HepG2 (cell line): ENCODE data around the gene RPL26. TPM values are rescaled to one million over a fixed set of nuclear protein-coding genes. Genes with fewer than 3 reads are reported as not detected.

Experiments
- ASH2L ChIP-seq: fragments of 300-600, 200-600 bp; sonication (generic); IDR thresholded peaks from 2 replicates; pipeline ENCODE4 v1.7.0; 2017; ENCODE audit warnings: low read depth, mild to moderate bottlenecking, moderate library complexity, mixed read lengths, low read length; ENCODE audit not compliant: insufficient read length
- BRD4 ChIP-seq: sonication (generic); formaldehyde crosslinking; IDR thresholded peaks from 2 replicates; pipeline ENCODE4 v1.4.0; 2020; ENCODE audit warnings: missing genetic modification reagents
- HMG20A ChIP-seq: IDR thresholded peaks from 2 replicates; pipeline ENCODE4 v1.6.1; 2016; ENCODE audit warnings: borderline replicate concordance
- KDM1A ChIP-seq: IDR thresholded peaks from 2 replicates; pipeline ENCODE4 v1.6.1; 2016; ENCODE audit warnings: missing compliant biosample characterization
- KLF15 ChIP-seq: sonication (generic); formaldehyde crosslinking; IDR thresholded peaks from 2 replicates; pipeline ENCODE4 v1.8.1; 2023; ENCODE audit warnings: borderline replicate concordance, mild to moderate bottlenecking, inconsistent platforms, missing genetic modification reagents, mixed read lengths
- MBD4 ChIP-seq: IDR thresholded peaks from 2 replicates; pipeline ENCODE4 v1.6.1; 2012; ENCODE audit warnings: low read length, inconsistent platforms, borderline replicate concordance
- NCOA1 ChIP-seq: sonication (generic); formaldehyde crosslinking; IDR thresholded peaks from 2 replicates; pipeline ENCODE4 v1.9.0; 2021; ENCODE audit warnings: missing genetic modification reagents
- NR3C1 ChIP-seq: sonication (generic); formaldehyde crosslinking; IDR thresholded peaks from 2 replicates; pipeline ENCODE4 v1.4.0; 2020; ENCODE audit warnings: missing genetic modification reagents
- RBAK ChIP-seq: sonication (generic); formaldehyde crosslinking; IDR thresholded peaks from 2 replicates; pipeline ENCODE4 v1.5.1; 2020; ENCODE audit warnings: mild to moderate bottlenecking, missing genetic modification reagents
- SMAD9 ChIP-seq: sonication (generic); formaldehyde crosslinking; IDR thresholded peaks from 2 replicates; pipeline ENCODE4 v1.5.1; 2020; ENCODE audit warnings: mild to moderate bottlenecking, missing genetic modification reagents
- SMARCC2 ChIP-seq: fragments of 450-650 bp; IDR thresholded peaks from 2 replicates; pipeline ENCODE4 v1.6.1; 2017; ENCODE audit warnings: antibody characterized with exemption, mild to moderate bottlenecking
- SRSF1 ChIP-seq: fragments of 200-400 bp; formaldehyde crosslinking; optimal IDR thresholded peaks from 2 replicates; pipeline ENCODE3; 2017; ENCODE audit warnings: mild to moderate bottlenecking, low read depth, low read length, moderate library complexity
- TFAP4 ChIP-seq: sonication (generic); IDR thresholded peaks from 2 replicates; pipeline ENCODE4 v1.6.1; 2016; ENCODE audit warnings: low read depth, borderline replicate concordance
- YY1 ChIP-seq: IDR thresholded peaks from 2 replicates; pipeline ENCODE4 v1.6.1; 2011; ENCODE audit warnings: low read length, low read depth, moderate library complexity, mild to moderate bottlenecking; ENCODE audit not compliant: insufficient read depth, insufficient replicate concordance
- ZBTB2 ChIP-seq: sonication (generic); formaldehyde crosslinking; IDR thresholded peaks from 2 replicates; pipeline ENCODE4 v1.8.0; 2022; ENCODE audit warnings: low read depth, missing genetic modification reagents
- ZBTB3 ChIP-seq: sonication (generic); formaldehyde crosslinking; IDR thresholded peaks from 2 replicates; pipeline ENCODE4 v1.4.0; 2020; ENCODE audit warnings: low read depth, mild to moderate bottlenecking, moderate library complexity, missing genetic modification reagents, borderline replicate concordance
- ZFY ChIP-seq: sonication (generic); formaldehyde crosslinking; IDR thresholded peaks from 2 replicates; pipeline ENCODE4 v1.4.0; 2020; ENCODE audit warnings: missing genetic modification reagents
- ZFYVE20 ChIP-seq: sonication (generic); formaldehyde crosslinking; IDR thresholded peaks from 2 replicates; pipeline ENCODE4 v1.8.0; 2023; ENCODE audit warnings: low read depth, mild to moderate bottlenecking, moderate library complexity, missing genetic modification reagents, borderline replicate concordance
- ZNF234 ChIP-seq: sonication (generic); formaldehyde crosslinking; conservative IDR thresholded peaks from 2 replicates; pipeline ENCODE4 v1.5.1; 2020; ENCODE audit warnings: mild to moderate bottlenecking, missing genetic modification reagents
- ZNF260 ChIP-seq: sonication (generic); formaldehyde crosslinking; IDR thresholded peaks from 2 replicates; pipeline ENCODE4 v1.4.0; 2020; ENCODE audit warnings: missing genetic modification reagents, low read depth, mild to moderate bottlenecking, borderline replicate concordance
- ZNF33A ChIP-seq: sonication (generic); formaldehyde crosslinking; IDR thresholded peaks from 2 replicates; pipeline ENCODE4 v1.5.1; 2020; ENCODE audit warnings: missing genetic modification reagents, mild to moderate bottlenecking, moderate library complexity, borderline replicate concordance
- ZNF33B ChIP-seq: sonication (generic); formaldehyde crosslinking; IDR thresholded peaks from 2 replicates; pipeline ENCODE4 v1.5.1; 2020; ENCODE audit warnings: mild to moderate bottlenecking, missing genetic modification reagents
- ZNF562 ChIP-seq: sonication (generic); formaldehyde crosslinking; IDR thresholded peaks from 2 replicates; pipeline ENCODE4 v1.8.0; 2022; ENCODE audit warnings: missing genetic modification reagents, borderline replicate concordance
- ZNF563 ChIP-seq: sonication (generic); formaldehyde crosslinking; IDR thresholded peaks from 2 replicates; pipeline ENCODE4 v1.8.0; 2022; ENCODE audit warnings: mild to moderate bottlenecking, moderate library complexity, missing genetic modification reagents
- ZNF629 ChIP-seq: sonication (generic); formaldehyde crosslinking; conservative IDR thresholded peaks from 2 replicates; pipeline ENCODE4 v1.5.0; 2020; ENCODE audit warnings: missing genetic modification reagents
- ZNF672 ChIP-seq: sonication (generic); formaldehyde crosslinking; IDR thresholded peaks from 2 replicates; pipeline ENCODE4 v1.8.1; 2022; ENCODE audit warnings: missing genetic modification reagents
- ZNF703 ChIP-seq: sonication (generic); formaldehyde crosslinking; IDR thresholded peaks from 2 replicates; pipeline ENCODE4 v1.5.1; 2020; ENCODE audit warnings: missing genetic modification reagents, mild to moderate bottlenecking, moderate library complexity, borderline replicate concordance
- ZNF781 ChIP-seq: sonication (generic); formaldehyde crosslinking; IDR thresholded peaks from 2 replicates; pipeline ENCODE4 v1.5.1; 2020; ENCODE audit warnings: borderline replicate concordance, mild to moderate bottlenecking, missing genetic modification reagents; ENCODE audit errors: not compliant biosample characterization
- ZNF891 ChIP-seq: sonication (generic); formaldehyde crosslinking; IDR thresholded peaks from 2 replicates; pipeline ENCODE4 v1.5.0; 2020; ENCODE audit warnings: mild to moderate bottlenecking, missing genetic modification reagents
- polyA plus RNA-seq, 8 experiments: library from polyadenylated mRNA; depleted of rRNA in 3 of 8; stranded (reverse) in 7 of 8; unstranded in 1 of 8; fragments of >200 nt; fragmentation: Illumina TruSeq in 4 of 8; extraction: Trizol in 4 of 8; gene quantifications; 2 replicates each; pipeline versions ENCODE4 v1.2.1 to v1.2.3, GENCODE V29; 2011 to 2016; ENCODE audit warnings: low read depth in 4 of 8, missing spikeins in 1 of 8, mixed read lengths in 1 of 8; ENCODE audit not compliant: insufficient read depth in 1 of 8
- total RNA-seq, 5 experiments: library from RNA; depleted of rRNA; stranded (reverse); fragments of >200 nt; fragmentation: Illumina TruSeq; extraction: Trizol; gene quantifications; 2 replicates each; pipeline ENCODE4 v1.2.3, GENCODE V29; 2016; ENCODE audit warnings: low read depth in 1 of 5

The RPL26 gene
- total and polyA plus RNA-seq, 2 of the 13 experiments (the other 11 are each of a cell fraction or from before 2014, with no cell fraction given): 2,817 to 3,529 TPM

GRCh38 chr17:8420041-8420934 lies 37.3 kb upstream of the RPL26 start (continued):
- TF ChIP-seq ZNF672 (CRISPR knock-in tag): 0 out of 2 replicates have a peak, but pooled peaks have one; percentile 47
- no peak for TF ChIP-seq ZNF234
- peak; percentile 61; the same call in 1 of the 2 replicates for TF ChIP-seq ZNF33A (CRISPR knock-in tag)
- peak; percentile 69; the same call in 1 of the 2 replicates for TF ChIP-seq KDM1A (CRISPR knock-in tag)
- TF ChIP-seq ZNF563: peak; percentile 97
- TF ChIP-seq ZNF562 (CRISPR knock-in tag): no peak
- TF ChIP-seq ZNF629: peak; percentile 90
- 0 out of 2 replicates have a peak, but pooled peaks have one; percentile 40 for TF ChIP-seq NCOA1 (CRISPR knock-in tag)
- peak; percentile 23; the same call in 1 of the 2 replicates for TF ChIP-seq RBAK (CRISPR knock-in tag)
- peak; percentile 60; the same call in 1 of the 2 replicates for TF ChIP-seq MBD4
- no peak for TF ChIP-seq ZNF781 (CRISPR knock-in tag)
- TF ChIP-seq NR3C1: no peak
- no peak for TF ChIP-seq ZBTB3
- no peak for TF ChIP-seq ZBTB2
- no peak for TF ChIP-seq YY1
- no peak for TF ChIP-seq ZNF703 (CRISPR knock-in tag)
- no peak for TF ChIP-seq BRD4 (CRISPR knock-in tag)
- TF ChIP-seq ZNF33B (CRISPR knock-in tag): no peak
- no peak for TF ChIP-seq ZNF260 (CRISPR knock-in tag)
- no peak for TF ChIP-seq ZNF891 (CRISPR knock-in tag)
- peak; percentile 89 for TF ChIP-seq TFAP4
- no peak for TF ChIP-seq ZFYVE20 (CRISPR knock-in tag)
- peak; percentile 98 for TF ChIP-seq HMG20A
- peak; percentile 71 for TF ChIP-seq ASH2L
- TF ChIP-seq ZFY: peak; percentile 27; the same call in 1 of the 2 replicates
- 0 out of 2 replicates have a peak, but pooled peaks have one; percentile 32 for TF ChIP-seq SMARCC2
- no peak for TF ChIP-seq KLF15 (CRISPR knock-in tag)
- no peak for TF ChIP-seq SRSF1
- no peak for TF ChIP-seq SMAD9 (CRISPR knock-in tag)
